Breast epithelium (tissue), 3 donors: ENCODE results near the gene PCGF1.
"Not testable (repeated sequence)": the region's sequence is repeated elsewhere in the genome, so short reads cannot be mapped to it uniquely, and the experiment has no call there.

Experiments
- CTCF ChIP-seq, 3 donors: fragments of 450-650 bp; IDR thresholded peaks; one replicate each; pipeline ENCODE4 v1.5.1; 2016 to 2017; ENCODE audit warnings: antibody characterized with exemption in 3 of 3, mild to moderate bottlenecking in 3 of 3, moderate library complexity in 3 of 3
- POLR2A ChIP-seq: fragments of 450-650 bp; IDR thresholded peaks from one replicate; pipeline ENCODE4 v1.6.1; 2016; ENCODE audit warnings: antibody characterized with exemption, mild to moderate bottlenecking, moderate library complexity

GRCh38 chr2:74459503-74460118, 47.9 kb downstream of the PCGF1 start:
- TF ChIP-seq CTCF (IDR thresholded peaks at IDR 0.05); POLR2A: not testable (repeated sequence)
